ENCODE results near the gene RET. TPM values are rescaled to one million over a fixed set of nuclear protein-coding genes. Genes with fewer than 3 reads are reported as not detected.

RET gene
- total and polyA plus RNA-seq, 7 experiments from 2014 or later = 0.13 to 0.44 (median 0.20) TPM; not detected in 4

GRCh38 chr10:43176271-43176670 lies 99.4 kb downstream of the RET start:
- ChIA-PET CTCF (no interaction called here), POLR2A (no interaction called here)
- Histone ChIP-seq H3K36me3 (ENCODE audit: control insufficient read depth in 2 of 3, insufficient read depth in 3 of 3, low read length in 3 of 3) (peaks cover 8 to 94% (median 13%) of the 10 kb centered on the region in 3 experiments), H3K4me3 (ENCODE audit: low read length) (no peak overlapping the region), H3K9me3 (ENCODE audit: control insufficient read depth in 2 of 3, low read length in 3 of 3) (no peaks in the 10 kb centered on the region), H3K27ac (ENCODE audit: low read depth, low read length) (no peak overlapping the region), H3K27me3 (ENCODE audit: control insufficient read depth in 2 of 2, insufficient read depth in 2 of 2, low read length in 2 of 2) (no peaks in the 10 kb centered on the region), H3K4me1 (ENCODE audit: control insufficient read depth in 2 of 2, insufficient read depth in 2 of 2, low read length in 2 of 2) (peaks cover 0 to 9% of the 10 kb centered on the region in 2 donors)
- no peaks in the 10 kb centered on the region for H3K27me3 Mint-ChIP-seq
- H3K9me3 Mint-ChIP-seq = peaks cover 0 to 27% (median 7%) of the 10 kb centered on the region in 11 donors
- peaks cover 34 to 90% (median 82%) of the 10 kb centered on the region in 5 donors for H3K36me3 Mint-ChIP-seq
- H3K4me3 Mint-ChIP-seq = no peak overlapping the region
- intact Hi-C loops (cut with micrococcal nuclease) = no loop called here
- peaks cover 0 to 18% (median 3%) of the 10 kb centered on the region in 7 donors for H3K4me1 Mint-ChIP-seq
- ATAC-seq (no peak), DNase-seq (no peak)
- peak overlapping the region in 1 of 9 donors; percentile 39 for H3K27ac Mint-ChIP-seq

GRCh38 chr10:43177595-43177994 lies 100.7 kb downstream of the RET start:
- intact Hi-C loops (cut with micrococcal nuclease) = no loop called here
- Mint-ChIP-seq H3K27me3 (no peaks in the 10 kb centered on the region), H3K9me3 (peaks cover 0 to 27% (median 7%) of the 10 kb centered on the region in 11 donors), H3K27ac (no peak overlapping the region), H3K36me3 (peaks cover 36 to 88% (median 81%) of the 10 kb centered on the region in 5 donors), H3K4me3 (no peak overlapping the region), H3K4me1 (peaks cover 0 to 14% (median 3%) of the 10 kb centered on the region in 7 donors)
- H3K4me1 ChIP-seq (ENCODE audit: control insufficient read depth in 2 of 2, insufficient read depth in 2 of 2, low read length in 2 of 2) = peaks cover 0 to 5% of the 10 kb centered on the region in 2 donors
- ATAC-seq = no peak
- ChIA-PET CTCF (no interaction called here), POLR2A (no interaction called here)
- no peaks in the 10 kb centered on the region for H3K9me3 ChIP-seq (ENCODE audit: control insufficient read depth in 2 of 3, low read length in 3 of 3)
- DNase-seq = no peak
- peaks cover 8 to 91% (median 13%) of the 10 kb centered on the region in 3 experiments for H3K36me3 ChIP-seq (ENCODE audit: control insufficient read depth in 2 of 3, insufficient read depth in 3 of 3, low read length in 3 of 3)
- no peaks in the 10 kb centered on the region for H3K27me3 ChIP-seq (ENCODE audit: control insufficient read depth in 2 of 2, insufficient read depth in 2 of 2, low read length in 2 of 2)
- H3K27ac ChIP-seq (ENCODE audit: low read depth, low read length) = no peak overlapping the region
- no peak overlapping the region for H3K4me3 ChIP-seq (ENCODE audit: low read length)

Other genes with a start within 250 kb of the RET start
- 10 to 100 TPM; 47.3 to 57.5 (median 52.3) TPM for gene CSGALNACT2, start 61.4 kb downstream of the RET start, total RNA-seq
- gene CSGALNACT2, start 61.4 kb downstream of the RET start, polyA plus RNA-seq = 10 to 100 TPM; 19.0 to 23.0 TPM
- 1 to 10 TPM in 2 of 5 experiments, under 1 TPM in 3; 0.22 to 3.3 (median 0.42) TPM for gene RASGEF1A, start 190.0 kb downstream of the RET start, total RNA-seq
- gene RASGEF1A, start 190.0 kb downstream of the RET start, polyA plus RNA-seq = under 1 TPM in 1 of 2 donors, not detected in 1; 0.05 TPM

Data from naive thymus-derived CD4-positive, alpha-beta T cell (primary cell).